Bronchus fibroblast of lung (primary cell): ENCODE measurements around the gene MSMO1. TPM values are rescaled to one million over a fixed set of nuclear protein-coding genes. Genes with fewer than 3 reads are reported as not detected.

ENCODE experiments used
- total RNA-seq: library from RNA; depleted of rRNA; stranded (reverse); fragments of >200 nt; gene quantifications from 2 replicates; pipeline ENCODE4 v1.2.3, GENCODE V29; 2015

The MSMO1 gene
- 491 and 592 TPM in 2 replicates for total RNA-seq

DNA sequence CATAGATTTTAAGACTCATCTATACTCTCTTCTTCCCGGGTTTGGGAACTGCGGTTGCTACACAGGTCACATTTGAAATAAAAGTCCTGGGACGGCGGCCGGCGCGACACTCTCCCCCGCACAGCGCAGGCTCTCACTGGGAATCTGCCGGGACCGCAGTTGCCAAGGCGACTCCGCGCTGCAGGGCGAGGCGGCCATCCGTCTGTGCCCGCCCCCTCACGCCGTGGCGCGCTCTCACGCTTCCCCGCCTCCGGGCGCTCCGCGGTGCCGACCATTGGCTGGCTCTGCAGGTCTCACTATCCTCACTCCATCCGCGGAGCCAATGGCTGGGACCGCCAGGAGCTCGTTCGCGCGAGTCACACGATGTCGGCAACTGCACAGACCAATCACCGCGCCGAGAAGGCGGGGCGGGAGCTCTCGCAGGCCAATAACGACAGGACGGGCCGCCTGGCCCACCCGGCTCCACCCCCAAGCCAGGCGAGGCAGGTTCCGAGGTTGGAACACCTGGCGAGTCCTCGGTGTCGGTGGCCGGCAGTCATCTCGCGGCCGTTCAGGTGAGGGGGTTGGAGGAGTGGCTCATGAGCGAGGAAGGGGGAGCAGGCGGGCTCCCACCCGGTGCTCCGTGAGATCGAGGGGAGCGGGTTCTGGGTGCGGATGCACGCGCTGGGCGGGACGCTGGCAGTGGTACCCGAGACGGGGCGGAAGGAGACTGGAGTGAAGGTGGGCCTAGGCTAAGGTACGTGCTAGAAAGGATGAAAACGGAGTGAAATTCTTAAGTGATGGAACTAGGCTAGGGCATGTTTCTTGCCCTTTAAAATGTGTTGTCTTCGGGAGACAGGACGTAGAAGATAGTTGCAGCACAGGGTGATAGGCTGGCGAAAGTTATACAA lies at the start of gene MSMO1:
Gene MSMO1 (plus strand): TSS at position 459 of the 890 bp plus-strand sequence. CDS start 5,702 bp downstream, outside the sequence.

DNA sequence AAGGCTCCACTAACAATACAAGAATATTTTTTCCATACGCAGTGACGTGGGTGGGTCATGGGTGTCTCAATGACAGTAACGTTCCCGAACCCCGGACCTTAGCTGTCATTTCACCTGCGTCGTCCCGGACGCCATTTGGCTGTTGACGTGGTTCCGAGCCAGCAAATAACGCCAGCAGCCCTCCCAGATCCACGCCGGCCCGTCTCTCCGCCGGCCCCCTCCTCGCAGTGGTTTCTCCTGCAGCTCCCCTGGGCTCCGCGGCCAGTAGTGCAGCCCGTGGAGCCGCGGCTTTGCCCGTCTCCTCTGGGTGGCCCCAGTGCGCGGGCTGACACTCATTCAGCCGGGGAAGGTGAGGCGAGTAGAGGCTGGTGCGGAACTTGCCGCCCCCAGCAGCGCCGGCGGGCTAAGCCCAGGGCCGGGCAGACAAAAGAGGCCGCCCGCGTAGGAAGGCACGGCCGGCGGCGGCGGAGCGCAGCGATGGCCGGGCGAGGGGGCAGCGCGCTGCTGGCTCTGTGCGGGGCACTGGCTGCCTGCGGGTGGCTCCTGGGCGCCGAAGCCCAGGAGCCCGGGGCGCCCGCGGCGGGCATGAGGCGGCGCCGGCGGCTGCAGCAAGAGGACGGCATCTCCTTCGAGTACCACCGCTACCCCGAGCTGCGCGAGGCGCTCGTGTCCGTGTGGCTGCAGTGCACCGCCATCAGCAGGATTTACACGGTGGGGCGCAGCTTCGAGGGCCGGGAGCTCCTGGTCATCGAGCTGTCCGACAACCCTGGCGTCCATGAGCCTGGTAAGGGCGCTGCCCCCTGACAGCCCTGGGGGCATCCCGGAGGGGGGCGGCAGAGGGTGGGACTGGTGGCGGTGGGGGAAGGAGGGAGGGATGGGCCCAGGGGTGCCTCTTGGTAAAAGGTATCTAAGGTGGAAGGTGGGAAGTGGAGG lies 51.5 kb downstream of the MSMO1 start, which contains the start of gene CPE:
Gene CPE (plus strand): TSS at position 264 of the 933 bp plus-strand sequence. CDS start 214 bp downstream, at position 478.

Other genes with a start within 250 kb of the MSMO1 start
- gene TMEM192, start 214.8 kb upstream of the MSMO1 start, total RNA-seq = 5.4 and 6.8 TPM in 2 replicates
- gene KLHL2, start 120.1 kb upstream of the MSMO1 start, total RNA-seq = 9.1 and 9.8 TPM in 2 replicates
- gene CPE, start 51.3 kb downstream of the MSMO1 start, total RNA-seq = 10.7 and 11.6 TPM in 2 replicates